ENCODE data around the gene ABCC11. TPM values are rescaled to one million over a fixed set of nuclear protein-coding genes. Genes with fewer than 3 reads are reported as not detected.

Gene ABCC11
- total and polyA plus RNA-seq, 8 donors, result 0.05 to 0.35 (median 0.18) TPM; not detected in 1

GRCh38 chr16:48131201-48131935 is 116.0 kb downstream of the ABCC11 start:
- Histone ChIP-seq H3K36me3 (no peaks in the 10 kb centered on the region), H3K27ac (no peak overlapping the region), H3K9me3 (no peaks in the 10 kb centered on the region), H3K4me3 (no peak overlapping the region), H3K4me1 (peaks cover 0 to 3% of the 10 kb centered on the region in 2 donors), H3K27me3 (no peaks in the 10 kb centered on the region)
- no peak for DNase-seq
- no peak for ATAC-seq
- TF ChIP-seq CTCF (IDR thresholded peaks at IDR 0.05), result no peak
- intact Hi-C loops (cut with DNase I), result no loop called here

GRCh38 chr16:48129926-48130325 is 117.4 kb downstream of the ABCC11 start:
- Histone ChIP-seq H3K4me3 (no peak overlapping the region), H3K36me3 (no peaks in the 10 kb centered on the region), H3K27me3 (no peaks in the 10 kb centered on the region), H3K27ac (no peak overlapping the region), H3K4me1 (peaks cover 0 to 3% of the 10 kb centered on the region in 2 donors), H3K9me3 (no peaks in the 10 kb centered on the region)
- intact Hi-C loops (cut with DNase I), result no loop called here
- ATAC-seq, result no peak
- no peak for TF ChIP-seq CTCF (IDR thresholded peaks at IDR 0.05)
- DNase-seq, result no peak

- intact Hi-C loops (cut with DNase I), result no loop called here
- TF ChIP-seq CTCF (IDR thresholded peaks at IDR 0.05), result no peak
- no peak for DNase-seq
- Histone ChIP-seq H3K4me1 (peaks cover 0 to 3% of the 10 kb centered on the region in 2 donors), H3K36me3 (no peaks in the 10 kb centered on the region), H3K4me3 (no peak overlapping the region), H3K27ac (no peak overlapping the region), H3K27me3 (no peaks in the 10 kb centered on the region), H3K9me3 (no peaks in the 10 kb centered on the region)
- ATAC-seq, result no peak
Observed at GRCh38 chr16:48128769-48129168, 118.6 kb downstream of the ABCC11 start.

DNA sequence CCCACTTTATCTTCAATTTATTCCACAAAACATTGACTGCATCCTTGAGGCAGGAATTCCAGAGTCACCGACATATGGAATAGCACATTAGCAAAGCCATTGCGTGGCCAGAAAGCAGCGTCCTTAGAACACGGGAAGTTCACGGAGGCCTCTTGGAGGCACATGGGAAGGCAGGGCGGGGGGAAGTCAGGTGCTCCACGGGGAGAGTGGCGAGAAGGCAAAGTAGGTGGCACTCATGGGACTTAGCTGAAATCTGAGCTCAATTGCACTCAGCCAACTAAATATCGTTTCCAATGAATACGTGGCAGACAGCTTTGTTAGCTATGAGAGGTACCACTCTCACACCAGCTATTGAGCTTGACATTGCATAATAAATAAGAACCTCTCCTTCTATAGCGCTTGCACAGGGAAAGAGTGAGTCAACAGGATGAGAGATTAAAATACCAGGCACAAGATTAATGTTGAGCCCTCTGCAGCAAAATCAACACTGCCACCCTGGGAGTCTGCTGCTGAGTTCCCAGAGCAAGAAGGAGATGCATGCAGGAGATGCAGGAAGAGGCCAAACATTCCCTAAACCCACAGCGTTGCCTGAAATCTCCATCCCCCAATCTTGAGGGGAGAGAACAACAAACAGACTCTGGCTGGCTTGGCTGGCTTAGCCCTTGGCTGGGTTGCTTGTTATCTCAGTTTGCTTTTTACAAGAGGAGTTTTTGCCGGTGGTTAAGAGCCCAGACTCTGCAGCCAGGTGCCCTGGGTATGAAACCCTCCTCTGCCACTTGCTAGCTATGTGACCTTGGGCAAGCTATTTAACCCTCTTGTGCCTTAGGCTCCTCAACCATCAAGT is 120.3 kb downstream of the ABCC11 start:
- Histone ChIP-seq H3K36me3 (no peaks in the 10 kb centered on the region), H3K27ac (peak overlapping the region; percentile 67 to 70), H3K9me3 (no peaks in the 10 kb centered on the region), H3K4me3 (no peak overlapping the region), H3K4me1 (peaks cover 0 to 3% of the 10 kb centered on the region in 2 donors), H3K27me3 (no peaks in the 10 kb centered on the region)
- intact Hi-C loops (cut with DNase I), result no loop called here
- DNase-seq (peak; percentile 30 to 81 (median 79)), ATAC-seq (peak; percentile 83)
- TF ChIP-seq CTCF (IDR thresholded peaks at IDR 0.05), result no peak

GRCh38 chr16:48125888-48126287 is 121.5 kb downstream of the ABCC11 start:
- peak overlapping the region in 1 of 2 donors; percentile 70 for H3K27ac ChIP-seq
- intact Hi-C loops (cut with DNase I), result no loop called here
- ATAC-seq, result no peak
- no peaks in the 10 kb centered on the region for H3K27me3 ChIP-seq
- no peak overlapping the region for H3K4me3 ChIP-seq
- TF ChIP-seq CTCF (IDR thresholded peaks at IDR 0.05), result no peak
- no peaks in the 10 kb centered on the region for H3K36me3 ChIP-seq
- no peaks in the 10 kb centered on the region for H3K9me3 ChIP-seq
- H3K4me1 ChIP-seq, result peaks cover 0 to 3% of the 10 kb centered on the region in 2 donors
- DNase-seq, result no peak

Data from left lung (tissue), 10 donors.